Parietal lobe (tissue), 1 donor: Measurements from ENCODE around the gene UBE2Q1. TPM values are rescaled to one million over a fixed set of nuclear protein-coding genes. Genes with fewer than 3 reads are reported as not detected.

Experiments used
- total RNA-seq: library from RNA; depleted of rRNA; stranded (reverse); fragments of >200 nt; gene quantifications from one replicate; pipeline ENCODE4 v1.2.3, GENCODE V29; 2014

UBE2Q1 gene
- 22.5 TPM for total RNA-seq

DNA sequence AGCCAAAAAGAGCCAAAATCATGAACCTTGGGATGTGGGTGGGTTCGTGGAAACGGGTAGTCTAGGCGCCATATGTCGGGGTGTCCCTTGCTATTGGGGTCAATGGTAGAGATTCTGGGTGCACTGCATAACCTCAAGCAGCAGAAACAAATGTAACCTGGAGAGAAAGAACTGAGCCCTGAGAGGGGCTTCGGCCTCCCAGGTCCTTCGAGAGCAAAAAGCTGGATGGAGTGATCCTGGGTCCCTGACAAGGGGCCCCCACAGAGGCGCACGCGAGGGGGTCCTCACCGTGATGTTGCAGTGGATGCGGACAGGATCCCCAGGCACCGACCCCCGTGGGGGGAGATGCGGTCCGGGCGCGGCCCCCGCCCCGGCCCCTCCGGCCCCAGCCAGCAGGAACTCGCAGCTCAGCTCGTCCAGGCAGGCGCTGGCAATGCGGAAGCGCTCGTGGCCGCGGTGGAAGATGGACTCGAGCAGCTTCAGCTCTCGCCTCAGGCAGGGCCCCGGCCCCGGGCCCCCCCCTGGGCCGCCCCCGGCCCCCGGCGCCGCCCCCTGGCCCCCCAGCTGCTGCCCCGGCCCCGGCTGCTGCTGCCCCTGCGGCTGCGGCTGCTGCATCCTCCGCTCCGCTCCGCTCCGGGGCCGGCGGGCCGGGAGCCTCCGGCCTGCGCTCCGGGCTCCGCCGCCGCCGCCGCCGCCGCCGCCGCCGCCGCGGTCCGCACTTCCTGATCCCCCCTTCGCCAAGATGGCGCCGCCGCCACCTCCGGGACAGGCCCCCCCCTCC is at the start of gene UBE2Q1:
TSS of gene UBE2Q1 (minus strand) at position 724 of the 781 bp plus-strand sequence. CDS start at position 615, 109 bp downstream.

DNA sequence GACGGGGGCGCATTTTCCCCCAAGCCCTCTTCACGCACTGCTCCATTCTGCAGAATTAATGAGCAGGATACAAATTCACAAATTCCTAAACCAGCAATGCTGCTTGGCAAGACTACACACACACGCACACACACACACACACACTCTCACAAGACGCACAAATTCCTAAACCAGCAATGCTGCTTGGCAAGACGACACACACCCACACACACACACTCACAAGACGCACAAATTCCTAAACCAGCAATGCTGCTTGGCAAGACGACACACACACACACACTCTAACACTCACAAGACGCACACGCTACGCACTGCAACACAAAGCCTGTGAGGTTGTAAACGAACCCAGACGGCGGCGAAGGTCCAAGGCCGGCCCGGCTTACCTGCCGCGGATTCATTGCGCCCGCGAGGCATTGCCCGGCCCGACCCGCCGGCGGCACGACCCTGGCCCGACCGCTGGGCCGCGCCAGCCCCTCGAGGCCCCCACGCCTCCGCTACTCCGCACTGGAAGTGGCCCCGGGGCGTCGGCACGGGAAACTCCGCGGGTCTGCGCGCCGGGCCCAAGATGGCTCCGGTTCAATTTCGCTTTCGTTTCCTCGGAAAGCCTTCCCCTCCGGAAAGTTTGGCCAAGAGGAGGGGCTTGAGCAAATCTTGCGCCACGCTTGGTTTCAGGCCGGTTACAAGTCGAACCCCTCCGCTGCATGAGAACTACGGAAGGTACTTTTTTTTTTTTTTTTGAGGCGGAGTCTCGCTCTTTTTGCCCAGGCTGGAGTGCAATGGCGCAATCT is 49.3 kb upstream of the UBE2Q1 start, which contains the start of gene ADAR:
TSS of gene ADAR (minus strand) at position 578 of the 788 bp plus-strand sequence. CDS start at position 398, 180 bp downstream.

DNA sequence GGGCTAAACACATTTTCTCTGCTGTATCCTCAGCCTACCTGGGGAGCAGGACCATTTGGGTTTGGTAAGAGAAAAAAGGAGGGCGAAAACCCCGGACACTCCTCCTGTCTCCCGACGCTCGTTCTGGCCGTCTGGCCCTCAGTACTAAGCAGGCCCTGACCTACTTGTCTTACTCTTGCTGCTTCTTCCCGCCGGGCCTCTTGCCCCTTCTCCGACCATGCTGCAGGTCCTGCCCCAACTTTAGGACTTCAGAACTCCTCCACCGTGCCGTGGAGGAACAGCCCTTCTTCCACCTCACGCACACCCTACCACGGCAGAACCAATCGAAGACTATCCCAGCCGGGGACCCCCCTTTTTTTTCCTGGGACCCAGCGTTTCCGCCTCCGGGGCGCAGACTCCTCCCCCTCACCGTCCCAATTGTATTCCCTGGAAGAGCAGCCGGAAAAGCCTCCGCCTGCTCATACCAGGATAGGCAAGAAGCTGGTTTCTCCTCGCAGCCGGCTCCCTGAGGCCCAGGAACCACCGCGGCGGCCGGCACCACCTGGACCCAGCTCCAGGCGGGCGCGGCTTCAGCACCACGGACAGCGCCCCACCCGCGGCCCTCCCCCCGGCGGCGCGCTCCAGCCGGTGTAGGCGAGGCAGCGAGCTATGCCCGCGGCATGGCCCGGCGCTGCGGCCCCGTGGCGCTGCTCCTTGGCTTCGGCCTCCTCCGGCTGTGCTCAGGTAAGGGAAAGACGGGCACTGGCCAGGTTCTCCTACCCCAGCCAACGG is 9.1 kb upstream of the UBE2Q1 start, which contains the start of gene CHRNB2:
TSS of gene CHRNB2 (plus strand) at position 393 of the 771 bp plus-strand sequence. CDS start at position 660, 267 bp downstream.

DNA sequence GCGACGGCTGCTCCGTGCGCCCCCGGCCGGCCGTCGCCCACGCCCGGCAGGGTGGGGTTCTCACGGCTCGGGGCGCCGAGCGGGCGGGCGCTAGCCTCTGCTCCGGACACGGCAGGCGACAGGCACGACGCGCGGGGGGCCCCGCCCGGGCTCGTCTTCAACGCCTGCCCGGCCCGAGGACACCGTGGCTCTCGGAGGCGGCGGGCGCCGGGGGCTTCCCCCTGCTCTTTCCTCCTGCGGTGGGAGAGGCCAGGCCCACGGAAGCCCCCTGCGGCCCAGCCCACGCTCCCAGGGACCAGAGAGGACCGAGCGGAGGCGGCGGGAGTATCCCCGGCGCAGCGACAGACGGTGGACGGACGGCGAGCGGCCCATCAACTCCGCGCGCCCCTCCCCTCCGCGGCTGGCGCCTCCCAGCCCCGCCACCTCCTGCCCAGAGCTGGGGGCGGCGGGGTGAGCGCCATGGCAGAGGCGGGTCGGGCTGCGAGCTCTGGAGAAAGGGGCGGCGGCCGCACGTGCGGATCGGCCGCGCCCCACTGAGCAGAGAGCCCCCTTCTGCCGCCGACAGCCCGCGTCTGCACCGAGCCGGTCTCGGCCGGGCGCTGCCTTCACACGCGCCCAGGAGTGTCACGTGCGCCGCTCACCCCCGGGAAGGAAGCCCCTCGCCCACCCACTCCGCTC is 56.3 kb downstream of the UBE2Q1 start, which contains the start of the genes SHE and TDRD10:
TSS of gene SHE (minus strand) at position 347 of the 678 bp plus-strand sequence. CDS start 386 bp downstream, outside the sequence.
TSS of gene TDRD10 (plus strand) at position 154 of the 678 bp plus-strand sequence. CDS start 4,685 bp downstream, outside the sequence.

Other genes with a start within 250 kb of the UBE2Q1 start
- gene AQP10, start 237.6 kb downstream of the UBE2Q1 start, total RNA-seq: not detected
- 45.7 TPM for gene ATP8B2, start 233.1 kb downstream of the UBE2Q1 start, total RNA-seq
- 2.2 TPM for gene IL6R, start 153.3 kb downstream of the UBE2Q1 start, total RNA-seq
- not detected for gene TDRD10, start 56.4 kb downstream of the UBE2Q1 start, total RNA-seq
- 1.3 TPM for gene SHE, start 56.2 kb downstream of the UBE2Q1 start, total RNA-seq
- gene CHRNB2, start 9.1 kb upstream of the UBE2Q1 start, total RNA-seq: 31.0 TPM
- gene ADAR, start 49.5 kb upstream of the UBE2Q1 start, total RNA-seq: 100 TPM